Activated naive CD4-positive, alpha-beta T cell treated with Interleukin-2 at 50 U/mL for 16 hours (primary cell): ENCODE data around the gene NR3C2.

Experiments
- DNase-seq: peaks from one replicate; pipeline ENCODE4 v3.0.0-alpha.2; 2020

NR3C2 gene

DNA sequence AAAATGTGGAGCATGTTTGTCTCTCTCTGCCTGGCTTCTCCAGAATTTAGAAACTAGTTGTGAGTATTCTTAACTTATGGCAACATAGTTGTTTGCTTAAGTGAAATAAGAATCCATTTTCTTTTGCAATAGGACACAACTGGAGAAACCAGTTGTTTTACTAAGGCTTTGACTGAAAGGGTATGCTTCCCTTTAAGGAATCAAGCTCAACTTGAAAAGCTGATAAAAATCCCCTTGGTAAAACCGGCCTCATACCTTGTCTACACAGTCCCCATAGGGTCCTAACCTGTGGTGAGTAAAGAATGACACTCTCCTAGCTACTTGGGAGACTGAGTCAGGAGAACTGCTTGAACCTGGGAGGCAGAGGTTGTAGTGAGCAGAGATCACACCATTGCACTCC lies 139.8 kb downstream of the NR3C2 start:
- no peak for DNase-seq

- no peak for DNase-seq
Observed at GRCh38 chr4:148300877-148301276, 141.3 kb downstream of the NR3C2 start.

GRCh38 chr4:148299337-148299736 lies 142.9 kb downstream of the NR3C2 start:
- DNase-seq: no peak

DNA sequence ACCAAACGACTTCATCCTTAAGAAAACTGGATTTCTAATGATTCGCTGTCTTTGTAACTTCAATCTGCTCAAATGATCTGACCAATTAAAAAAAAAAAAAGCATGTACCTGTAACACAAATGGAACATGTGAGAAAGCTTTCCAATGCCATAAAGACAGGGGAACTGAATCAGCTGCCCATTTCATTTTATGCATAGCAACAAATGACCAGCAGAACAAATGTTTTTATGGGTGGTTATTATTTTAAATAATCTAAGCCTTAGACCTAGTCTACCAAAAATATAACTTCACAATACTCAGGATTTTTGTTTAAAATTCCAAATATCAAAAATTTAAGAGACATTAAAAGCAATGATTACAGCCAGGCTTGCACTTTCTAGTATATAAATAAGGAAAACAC lies 145.7 kb downstream of the NR3C2 start:
- no peak for DNase-seq

- DNase-seq: no peak
Observed at GRCh38 chr4:148295642-148296041, 146.6 kb downstream of the NR3C2 start.

- DNase-seq: no peak
Observed at GRCh38 chr4:148293571-148293970, 148.6 kb downstream of the NR3C2 start.

GRCh38 chr4:148292686-148293085 lies 149.5 kb downstream of the NR3C2 start:
- DNase-seq: no peak

DNA sequence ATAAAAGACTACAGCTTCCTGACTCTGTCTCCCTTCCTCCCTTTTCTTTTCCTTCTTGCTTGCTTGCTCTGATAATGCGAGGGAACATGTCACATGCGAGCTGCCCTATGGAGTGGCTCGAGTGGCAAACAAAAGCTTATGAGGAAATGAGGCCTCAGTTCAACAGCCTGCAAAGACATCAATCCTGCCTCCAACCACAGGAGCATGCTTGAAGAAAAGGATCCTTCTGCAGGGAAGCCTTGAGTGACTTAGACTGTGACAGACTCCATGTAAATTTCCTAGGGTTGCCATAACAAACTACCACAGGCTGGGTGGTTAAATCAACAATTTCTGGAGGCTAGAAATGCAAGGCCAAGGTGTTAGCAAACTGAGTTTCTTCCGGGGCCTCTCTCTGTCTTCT lies 152.5 kb downstream of the NR3C2 start:
- no peak for DNase-seq

- no peak for DNase-seq
Observed at GRCh38 chr4:148288448-148288847, 153.8 kb downstream of the NR3C2 start.

- no peak for DNase-seq
Observed at GRCh38 chr4:148287111-148287510, 155.1 kb downstream of the NR3C2 start.

DNA sequence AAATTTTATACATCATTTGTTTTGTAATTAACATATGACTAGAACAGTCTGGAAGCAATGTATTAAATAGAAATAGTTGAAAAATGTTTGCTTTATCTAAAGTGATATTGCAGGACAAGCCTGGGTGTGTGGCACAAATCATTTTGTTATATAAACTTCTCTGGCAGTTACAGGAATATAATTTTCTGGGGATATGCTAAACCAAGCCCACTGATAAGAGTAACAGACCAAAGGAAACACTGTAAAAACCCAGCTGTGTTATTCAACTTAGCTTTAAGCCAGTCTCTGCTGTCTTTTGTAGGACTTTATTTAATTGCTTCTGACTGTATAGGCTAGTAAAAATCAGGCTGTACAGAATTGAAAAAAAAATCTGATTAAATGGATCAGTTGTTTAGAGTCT lies 156.2 kb downstream of the NR3C2 start:
- no peak for DNase-seq

- no peak for DNase-seq
Observed at GRCh38 chr4:148283665-148284064, 158.5 kb downstream of the NR3C2 start.

- DNase-seq: no peak
Observed at GRCh38 chr4:148278310-148278709, 163.9 kb downstream of the NR3C2 start.

- no peak for DNase-seq
Observed at GRCh38 chr4:148275266-148275665, 166.9 kb downstream of the NR3C2 start.

DNA sequence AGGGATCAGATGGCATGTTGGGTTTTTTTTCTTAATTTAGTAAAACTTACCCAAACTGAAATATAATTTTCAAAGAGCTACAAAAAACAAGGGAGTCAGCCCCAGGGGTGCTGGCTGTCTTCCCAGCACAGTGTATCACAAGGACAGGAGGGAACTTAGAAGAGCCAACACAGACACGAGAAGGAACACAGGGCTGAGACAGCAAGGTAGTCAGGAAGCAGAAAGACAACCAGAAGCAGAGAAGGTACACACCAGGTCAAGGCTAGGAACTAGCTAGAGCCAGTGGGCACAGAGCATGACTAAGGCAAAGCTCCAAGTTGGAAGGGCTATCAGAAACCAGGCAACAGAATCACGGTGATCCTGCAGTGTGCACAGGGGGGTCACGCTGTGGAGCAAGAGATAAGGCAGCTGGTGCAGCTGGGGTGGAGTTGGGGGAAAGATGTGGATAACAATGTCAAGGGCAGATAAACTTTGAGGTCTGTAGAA lies 168.7 kb downstream of the NR3C2 start:
- no peak for DNase-seq

DNA sequence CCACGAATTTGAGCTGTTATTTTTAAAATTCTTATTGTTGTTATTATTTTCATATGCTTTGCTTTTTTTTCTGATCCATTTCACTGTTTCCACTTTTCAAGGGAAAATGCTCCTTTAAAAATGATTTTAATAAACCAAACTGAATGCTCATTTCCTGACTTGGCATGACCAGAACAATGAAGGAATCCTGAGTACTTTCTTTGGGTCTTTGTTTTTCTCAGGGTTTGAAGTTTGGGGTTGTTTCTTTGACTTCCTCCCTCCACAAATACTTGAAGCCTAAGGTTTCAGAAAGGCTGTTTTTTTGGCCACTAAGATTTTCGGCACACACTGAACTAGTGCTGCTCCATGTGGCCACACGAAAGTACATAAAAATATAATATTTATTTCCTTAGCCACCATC lies 171.0 kb downstream of the NR3C2 start:
- no peak for DNase-seq

DNA sequence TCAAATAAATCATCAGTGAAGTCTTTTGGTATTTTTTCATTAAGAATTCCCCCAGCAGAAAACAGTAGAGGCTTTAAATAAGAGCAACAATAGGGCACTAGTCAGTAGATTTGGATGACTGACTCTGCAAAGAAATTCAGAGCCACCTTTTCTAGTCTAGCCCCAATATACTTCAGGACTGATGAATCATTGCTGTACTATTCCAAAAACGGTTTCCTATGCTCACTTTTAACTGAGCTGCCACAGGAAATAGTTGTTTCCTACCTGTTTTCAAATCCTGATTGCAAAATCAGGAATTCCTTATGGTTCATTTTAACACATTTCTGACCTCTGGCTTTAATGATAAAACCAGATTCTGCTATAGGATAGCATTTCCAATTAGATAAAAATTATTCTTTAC lies 171.6 kb downstream of the NR3C2 start:
- DNase-seq: no peak

GRCh38 chr4:148268835-148269234 lies 173.4 kb downstream of the NR3C2 start:
- DNase-seq: no peak

- DNase-seq: no peak
Observed at GRCh38 chr4:148266921-148267320, 175.3 kb downstream of the NR3C2 start.

- no peak for DNase-seq
Observed at GRCh38 chr4:148266240-148266639, 176.0 kb downstream of the NR3C2 start.

DNA sequence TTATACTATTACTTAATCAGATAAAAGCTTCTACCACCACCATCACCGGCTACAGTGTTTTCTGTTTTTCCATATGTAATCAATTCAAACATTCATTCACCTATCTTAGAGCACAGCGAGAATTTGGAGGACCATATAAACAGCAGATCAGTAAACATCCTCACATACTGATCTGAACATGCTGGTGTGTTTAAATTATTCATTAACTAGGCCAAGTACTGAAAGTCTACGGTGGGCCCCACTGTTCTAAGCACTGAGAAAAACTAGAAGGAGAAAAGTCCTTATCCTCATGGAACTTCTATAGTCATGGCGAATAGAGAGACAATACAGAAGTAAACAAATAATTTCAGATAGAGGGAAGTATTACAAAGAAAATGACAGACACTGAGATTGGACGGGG lies 176.6 kb downstream of the NR3C2 start:
- DNase-seq: no peak

DNA sequence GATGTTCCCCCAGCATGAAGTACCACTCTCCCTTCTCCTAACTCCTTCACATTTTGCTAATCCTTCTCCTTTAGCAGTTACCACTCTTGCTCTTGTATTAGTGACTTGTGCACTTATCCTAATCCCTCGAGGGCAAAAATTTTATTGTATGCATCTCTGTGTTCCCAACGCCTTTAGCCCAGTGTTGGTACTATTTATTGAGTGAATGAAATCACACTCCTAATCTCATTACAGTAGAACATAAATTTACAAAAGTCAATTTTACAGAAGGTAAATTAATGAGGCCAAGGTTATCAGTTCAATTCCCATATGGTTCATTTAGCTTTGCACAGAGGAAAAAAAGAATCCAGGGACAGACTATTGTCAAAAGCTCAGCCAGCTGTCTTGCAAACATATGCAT lies 178.4 kb downstream of the NR3C2 start:
- no peak for DNase-seq

GRCh38 chr4:148263127-148263526 lies 179.1 kb downstream of the NR3C2 start:
- no peak for DNase-seq

DNA sequence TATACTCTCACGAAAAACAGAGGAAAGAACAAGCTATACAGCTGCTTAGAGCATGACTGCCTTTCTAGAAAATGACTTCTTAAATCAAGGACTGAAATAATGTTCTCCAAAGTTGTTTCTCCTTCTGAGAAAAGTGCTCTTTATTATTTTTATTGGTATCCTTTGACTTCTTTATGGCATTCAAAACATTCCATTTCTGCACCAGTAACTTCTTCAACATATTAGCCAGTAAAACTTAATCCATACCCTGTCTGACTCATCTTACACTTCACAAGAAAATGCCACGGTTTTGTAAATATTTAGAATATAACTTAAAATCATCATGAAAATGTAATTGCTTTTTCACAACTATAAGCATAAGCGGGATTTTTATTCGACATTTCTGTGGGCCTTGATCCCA lies 180.4 kb downstream of the NR3C2 start:
- DNase-seq: no peak

- no peak for DNase-seq
Observed at GRCh38 chr4:148259841-148260240, 182.4 kb downstream of the NR3C2 start.

DNA sequence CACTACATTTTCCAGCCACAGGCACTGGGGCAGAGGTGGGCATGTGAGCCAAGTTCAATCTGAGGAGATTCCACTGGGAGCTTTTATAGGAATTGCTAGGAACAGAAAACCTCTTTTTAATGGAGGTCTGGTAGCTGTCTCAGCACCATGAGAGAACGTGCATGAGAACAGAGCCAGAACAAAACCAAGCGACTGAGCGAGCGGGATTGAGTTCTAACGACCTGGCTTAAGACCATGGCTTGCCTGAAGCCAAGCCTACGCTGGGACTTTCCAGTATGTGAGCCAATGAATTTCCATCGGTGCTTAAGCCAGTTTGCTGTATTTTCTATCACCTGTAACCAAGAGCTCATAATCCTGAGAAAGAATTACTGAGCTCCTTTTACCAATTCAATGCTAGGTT lies 183.7 kb downstream of the NR3C2 start:
- no peak for DNase-seq
